ENCODE measurements around the gene PRELID1.
A peak's percentile ranks its signal among the peaks of the same experiment; 100 is the strongest.

Gene PRELID1

GRCh38 chr5:177314376-177315342 lies 11.1 kb downstream of the PRELID1 start:
- FAIRE-seq: no peak

DNA sequence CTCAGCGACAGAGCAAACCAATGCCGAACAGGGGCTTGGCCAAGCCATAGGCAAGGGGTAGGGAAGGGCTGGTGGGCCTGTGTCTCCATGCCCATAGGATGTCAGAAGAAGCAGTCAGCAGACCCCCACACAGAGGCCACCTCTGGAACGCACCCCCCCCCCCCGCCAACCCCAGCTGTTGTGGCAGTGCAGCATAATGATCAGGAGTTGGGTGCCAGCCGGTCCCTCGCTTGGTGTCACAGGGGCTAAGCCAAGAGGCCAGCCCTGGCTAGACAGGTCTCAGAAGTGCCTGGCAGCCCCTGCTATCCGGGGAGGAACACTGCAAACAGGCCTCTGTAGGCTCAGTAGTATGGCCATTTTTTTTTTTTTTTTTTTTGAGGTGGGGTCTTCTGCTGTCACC lies 11.8 kb downstream of the PRELID1 start:
- FAIRE-seq: no peak

DNA sequence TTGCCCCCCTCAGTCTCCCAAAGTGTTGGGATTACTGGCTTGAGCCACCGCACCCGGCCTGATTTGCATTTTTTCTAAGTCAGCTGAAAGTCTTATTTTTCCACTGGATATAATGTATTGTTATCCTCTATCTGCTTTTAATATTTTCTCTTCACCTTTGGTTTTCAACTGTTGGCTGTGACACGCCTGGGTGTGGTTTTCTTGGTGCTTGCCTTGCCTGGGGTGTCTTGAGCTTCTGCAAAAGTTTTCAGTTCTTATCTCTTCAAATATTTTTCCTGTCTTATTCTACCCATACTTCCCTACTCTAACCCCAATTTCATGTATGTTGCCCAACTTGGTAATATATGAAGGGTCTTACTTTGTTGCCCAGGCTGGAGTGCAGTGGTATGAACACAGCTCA lies 12.4 kb downstream of the PRELID1 start:
- no peak for FAIRE-seq

GRCh38 chr5:177317959-177318377 lies 14.4 kb downstream of the PRELID1 start:
- FAIRE-seq: peak; percentile 69

- no peak for FAIRE-seq
Observed at GRCh38 chr5:177319913-177320588, 16.5 kb downstream of the PRELID1 start.

- FAIRE-seq: no peak
Observed at GRCh38 chr5:177320879-177321278, 17.3 kb downstream of the PRELID1 start.

- FAIRE-seq: no peak
Observed at GRCh38 chr5:177325868-177326381, 22.3 kb downstream of the PRELID1 start.

DNA sequence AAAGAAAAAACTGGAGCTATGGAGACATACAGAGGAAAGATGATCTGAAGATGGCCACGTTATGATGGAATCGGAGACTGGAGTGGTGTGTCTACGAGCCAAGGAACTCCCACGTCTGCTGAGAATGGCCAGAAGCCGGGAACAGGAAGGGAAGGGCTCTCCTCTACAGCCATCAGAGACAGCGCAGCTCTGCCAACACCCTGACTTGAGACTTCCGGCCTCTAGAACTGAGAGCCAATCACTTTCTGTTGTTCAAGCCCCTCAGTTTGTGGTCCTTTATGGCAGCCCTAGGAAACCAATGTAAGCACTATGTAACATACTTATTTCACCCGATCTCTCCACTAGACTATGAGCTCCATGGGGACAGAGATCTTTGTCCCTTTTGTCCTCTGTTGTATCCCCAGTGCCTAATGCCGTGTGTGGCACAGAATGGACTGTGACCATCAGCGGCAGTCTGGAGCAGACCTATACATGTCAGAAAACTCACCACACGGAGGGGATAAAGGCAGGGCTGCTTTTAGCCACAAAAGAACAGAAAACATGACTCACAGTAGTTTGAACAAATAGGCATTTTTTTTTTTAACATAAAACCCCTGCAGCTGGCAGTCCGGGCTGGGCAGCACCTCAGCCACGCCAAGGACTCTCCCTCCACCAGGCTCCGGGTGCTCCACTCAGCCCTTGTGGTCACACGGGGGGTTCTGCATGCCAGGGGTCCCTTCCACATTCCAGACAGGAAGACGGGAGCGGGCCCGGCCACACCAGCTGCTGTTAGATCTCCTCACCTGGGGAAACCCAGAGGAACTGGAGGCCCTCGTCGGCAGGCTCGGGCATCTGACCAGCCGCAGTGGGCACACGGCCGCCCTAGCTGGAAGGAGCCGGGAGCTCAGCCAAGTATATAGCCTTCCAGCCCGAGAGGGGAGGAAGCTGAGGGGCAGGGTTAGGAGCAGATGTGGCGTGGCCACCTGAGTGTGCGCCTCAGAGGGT lies 24.2 kb downstream of the PRELID1 start:
- FAIRE-seq: no peak

- no peak for FAIRE-seq
Observed at GRCh38 chr5:177328545-177329231, 25.1 kb downstream of the PRELID1 start.

GRCh38 chr5:177329883-177330282 lies 26.3 kb downstream of the PRELID1 start:
- no peak for FAIRE-seq

DNA sequence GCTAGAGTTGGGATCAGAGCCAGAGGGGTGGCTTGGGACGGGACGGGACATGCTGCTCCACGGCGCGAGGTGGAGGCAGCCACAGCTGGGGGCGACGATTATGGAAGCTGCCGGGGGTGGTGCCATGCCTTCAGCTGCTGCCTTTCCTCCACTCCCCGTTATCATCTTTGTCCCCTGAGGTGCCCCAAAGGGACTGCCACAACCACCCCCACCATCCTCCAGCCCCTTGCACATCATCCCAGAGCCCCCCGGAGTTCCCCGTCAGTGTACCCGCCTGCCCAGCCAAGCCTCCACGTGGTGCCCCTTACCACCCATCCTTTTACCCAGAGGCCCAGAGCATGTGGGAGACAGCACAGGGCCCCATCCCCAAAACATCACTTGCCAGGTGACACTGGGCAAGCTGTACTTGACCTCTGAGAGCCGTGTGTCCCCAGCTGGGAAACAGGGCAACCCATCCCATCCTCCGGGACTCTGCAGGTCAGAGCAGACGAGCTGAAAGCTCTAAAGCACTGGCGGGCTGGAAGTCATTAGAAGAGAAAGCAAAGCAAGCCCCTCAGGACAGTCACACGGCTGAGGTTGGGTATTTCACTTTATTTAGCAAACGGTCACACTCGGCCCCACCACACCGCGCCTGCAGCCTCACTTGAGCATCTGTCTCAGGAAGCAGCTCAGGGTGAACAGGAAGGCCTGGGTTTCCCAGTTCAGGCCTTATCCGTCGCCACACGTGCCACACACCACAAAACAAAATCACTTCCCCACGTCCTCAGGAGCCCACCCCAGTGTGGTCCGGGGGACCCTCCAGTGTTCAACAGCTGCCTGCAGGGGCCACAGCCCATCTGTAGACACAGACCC lies 27.6 kb downstream of the PRELID1 start:
- no peak for FAIRE-seq

GRCh38 chr5:177332031-177332895 lies 28.7 kb downstream of the PRELID1 start:
- FAIRE-seq: no peak

- no peak for FAIRE-seq
Observed at GRCh38 chr5:177332896-177333260, 29.3 kb downstream of the PRELID1 start.

DNA sequence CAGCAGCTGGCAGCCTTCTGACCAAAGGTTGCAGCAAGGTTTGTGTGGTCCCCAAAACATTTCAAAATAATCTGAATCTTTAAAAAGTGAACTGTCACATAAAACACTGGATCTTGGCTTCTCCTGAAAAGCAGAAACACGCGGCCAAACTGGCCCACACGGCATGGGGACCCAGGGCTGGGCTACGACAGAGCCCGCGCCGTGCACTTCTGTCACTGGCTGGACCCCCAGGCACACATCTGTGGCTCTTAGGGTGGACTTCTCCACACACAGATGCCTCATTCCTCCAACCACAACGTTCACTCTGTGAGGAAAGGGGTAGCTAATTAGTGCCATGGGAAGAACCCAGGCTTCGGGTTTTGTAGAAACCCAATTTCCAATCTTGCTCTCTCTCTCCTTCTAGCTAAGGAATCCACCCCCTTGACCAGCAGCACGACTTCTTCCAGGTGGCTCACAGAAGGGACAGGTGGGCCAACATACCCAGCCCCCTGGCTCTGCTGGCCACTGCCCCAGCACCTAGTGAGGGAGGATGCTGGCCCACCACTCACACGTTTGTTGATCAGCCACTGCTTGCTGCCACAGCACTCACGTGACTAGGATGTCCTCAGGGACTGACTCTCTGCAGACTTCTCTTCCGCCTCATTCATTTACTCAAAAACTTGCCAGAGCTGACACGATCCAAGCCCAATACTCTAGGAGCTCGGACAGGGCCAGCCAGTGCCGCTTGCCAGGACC lies 30.0 kb downstream of the PRELID1 start:
- no peak for FAIRE-seq

DNA sequence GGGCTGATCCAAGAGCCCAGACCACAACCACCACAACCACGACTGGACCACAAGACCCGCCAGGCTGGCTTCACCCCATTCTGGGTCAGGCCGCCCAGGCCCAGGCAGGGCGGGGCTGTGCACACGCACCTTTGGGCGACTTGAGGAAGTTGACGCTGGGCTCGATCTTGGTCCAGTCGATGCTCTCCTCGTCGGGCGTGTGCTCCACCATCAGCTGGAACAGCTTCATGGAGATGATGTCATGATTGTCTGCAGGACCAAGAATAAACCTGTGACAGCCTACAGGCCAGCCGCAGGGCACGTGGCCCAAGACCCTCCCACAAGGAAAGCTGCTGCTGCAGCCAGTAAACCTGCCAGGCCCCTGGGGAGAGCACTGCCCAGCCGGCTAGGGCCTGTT lies 30.6 kb downstream of the PRELID1 start:
- FAIRE-seq: no peak

DNA sequence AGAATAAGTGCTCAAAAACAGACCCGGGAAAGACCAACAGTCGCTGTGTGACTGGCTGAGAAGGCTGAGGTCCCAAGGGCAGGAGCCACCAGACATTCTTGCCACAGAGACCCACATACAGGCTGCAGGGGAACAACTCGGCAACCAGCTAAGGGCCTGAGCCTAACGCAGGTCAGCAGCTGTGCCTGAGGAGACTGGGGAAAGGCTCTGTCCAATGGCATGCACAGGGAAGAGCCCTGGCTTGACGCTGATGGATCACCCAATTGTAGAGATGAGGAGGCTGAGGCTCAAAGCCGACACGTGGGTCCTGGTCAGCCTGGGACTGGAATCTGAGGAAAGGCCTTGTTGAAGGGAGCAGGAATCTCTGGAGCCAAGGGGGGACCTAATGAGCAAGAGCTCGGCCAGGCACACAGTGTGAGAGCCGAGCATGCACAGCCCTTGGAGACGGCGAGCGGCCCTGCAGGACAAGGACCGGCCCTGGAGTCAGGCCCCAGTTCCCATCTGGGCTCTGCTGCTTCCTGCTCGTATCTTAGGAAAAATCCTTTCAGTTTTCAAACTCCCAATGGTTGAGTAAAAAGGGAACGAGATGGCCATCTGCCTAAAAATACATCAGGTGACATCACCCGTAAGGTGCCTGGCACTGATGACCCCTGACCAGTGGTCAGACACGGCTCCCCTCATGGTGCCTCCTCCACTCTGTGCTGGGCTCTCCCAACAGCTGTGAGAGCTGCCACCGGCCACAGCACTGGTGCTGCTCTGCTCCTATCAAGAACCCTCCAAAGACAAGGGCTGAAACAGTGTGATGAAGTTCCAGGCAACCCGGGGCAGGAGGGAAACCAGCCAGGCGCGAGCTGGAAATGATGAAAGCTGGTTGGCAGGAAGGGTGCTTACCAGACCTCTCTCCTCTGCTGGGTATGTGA lies 31.4 kb downstream of the PRELID1 start:
- no peak for FAIRE-seq

- no peak for FAIRE-seq
Observed at GRCh38 chr5:177335701-177336065, 32.1 kb downstream of the PRELID1 start.

- FAIRE-seq: no peak
Observed at GRCh38 chr5:177336112-177336511, 32.5 kb downstream of the PRELID1 start.

All from A204.1 (cell line).